ENCODE data around the gene ACTN3. TPM values are rescaled to one million over a fixed set of nuclear protein-coding genes. Genes with fewer than 3 reads are reported as not detected.

ACTN3 gene
- polyA plus RNA-seq, 4 donors: 0.01 to 0.19 TPM; not detected in 2

DNA sequence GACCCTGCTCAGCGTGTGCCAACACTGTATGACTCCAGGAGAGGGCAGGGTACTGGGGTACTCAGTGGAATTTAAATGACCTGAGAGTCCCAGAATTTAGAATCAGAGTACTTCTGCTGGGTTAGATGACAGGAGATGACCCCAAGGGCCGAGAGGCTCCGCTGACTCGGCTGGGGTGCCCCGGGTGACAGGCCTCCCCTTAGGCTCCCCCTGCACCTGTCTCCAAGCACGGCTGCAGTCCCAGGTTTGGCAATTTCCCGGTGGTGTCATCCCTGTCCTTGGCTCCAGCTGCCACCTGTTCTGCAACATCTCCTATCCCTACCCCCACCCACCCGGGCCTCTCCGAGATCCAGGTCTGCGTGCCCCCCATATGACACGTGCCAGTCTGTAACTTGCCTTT, 1.3 kb downstream of the ACTN3 start:
- peaks cover 0 to 13% (median 0%) of the 10 kb centered on the region in 3 donors for H3K27me3 ChIP-seq (ENCODE audit: control insufficient read depth in 3 of 3, insufficient read depth in 3 of 3, low read length in 3 of 3)
- H3K4me1 ChIP-seq (ENCODE audit: control insufficient read depth in 3 of 3, insufficient read depth in 2 of 3, low read depth in 1 of 3, low read length in 2 of 3): peaks cover 0 to 16% (median 0%) of the 10 kb centered on the region in 3 donors
- H3K36me3 ChIP-seq (ENCODE audit: control insufficient read depth in 3 of 3, insufficient read depth in 2 of 3, low read depth in 1 of 3, low read length in 3 of 3): peaks cover 0 to 7% (median 0%) of the 10 kb centered on the region in 3 donors
- no peak overlapping the region for H3K27ac ChIP-seq (ENCODE audit: low read depth in 1 of 3, low read length in 2 of 3)
- H3K4me3 ChIP-seq (ENCODE audit: low read depth in 1 of 3, low read length in 3 of 3): no peak overlapping the region
- no peak for DNase-seq
- H3K9me3 ChIP-seq (ENCODE audit: control insufficient read depth in 2 of 2, insufficient read depth in 1 of 2, low read depth in 1 of 2, low read length in 1 of 2): no peaks in the 10 kb centered on the region
- 14 to 47% (median 18%) methylated on average over 11 of the region's 11 CpGs for WGBS, 3 donors
- no peak for FAIRE-seq

DNA sequence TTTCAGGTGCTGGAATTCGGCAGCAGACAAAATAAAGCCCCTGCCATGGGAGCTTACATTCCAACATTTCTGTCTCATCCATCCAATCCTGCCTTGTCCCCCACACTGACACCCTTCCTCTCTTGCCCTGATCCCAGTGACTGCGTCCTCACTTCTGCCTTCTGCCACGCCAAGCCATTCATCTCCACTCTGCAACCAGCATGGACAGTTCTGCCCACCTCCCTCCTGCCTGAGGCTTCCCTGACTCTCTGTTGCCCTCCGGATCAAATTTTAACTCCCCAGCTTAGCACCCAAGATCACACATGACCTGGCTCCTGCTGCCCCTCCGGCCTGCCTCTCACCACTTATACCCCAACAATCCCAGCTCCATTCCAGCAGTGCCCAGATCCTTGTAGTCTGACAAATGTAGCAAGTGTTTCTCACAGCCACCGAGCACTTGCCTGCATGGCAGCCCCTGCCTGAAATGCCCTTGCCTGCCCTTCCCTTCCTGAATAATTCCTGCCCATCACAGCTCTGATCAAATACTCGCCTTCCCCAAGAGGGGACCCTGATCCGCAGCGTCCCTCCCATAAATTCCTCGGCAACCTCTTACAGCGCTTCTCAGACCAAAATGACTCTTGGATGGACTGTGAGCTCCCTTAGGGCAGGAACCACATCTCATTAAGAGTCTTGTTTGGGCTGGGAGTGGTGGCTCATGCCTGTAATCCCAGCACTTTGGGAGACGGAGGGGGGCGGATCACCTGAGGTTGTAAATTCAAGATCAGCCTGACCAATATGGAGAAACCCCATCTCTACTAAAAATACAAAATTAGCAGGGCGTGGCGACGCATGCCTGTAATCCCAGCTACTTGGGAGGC, 2.3 kb downstream of the ACTN3 start:
- no peak for FAIRE-seq
- 43 to 52% (median 49%) methylated on average over 16 of the region's 16 CpGs for WGBS, 3 donors

DNA sequence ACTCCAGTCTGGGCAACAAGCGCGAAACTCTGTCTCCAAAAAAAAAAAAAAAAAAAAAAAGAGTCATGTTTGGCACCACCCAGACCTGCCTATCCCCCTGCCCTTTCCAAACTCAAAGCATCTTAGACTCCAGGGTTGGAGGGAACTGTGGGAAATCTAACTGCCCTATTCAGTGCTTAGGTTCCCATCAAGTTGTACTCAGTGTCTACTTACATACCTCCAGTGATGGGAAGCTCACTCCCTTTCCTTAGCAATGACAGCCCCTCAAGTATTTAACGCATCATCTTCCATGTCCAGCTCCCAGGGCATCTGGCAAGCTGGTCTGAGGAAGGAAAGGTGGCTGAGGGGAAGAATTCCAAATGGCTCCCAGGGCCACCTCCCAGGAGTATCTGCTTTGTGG, 3.0 kb downstream of the ACTN3 start:
- Histone ChIP-seq H3K27ac (ENCODE audit: low read depth in 1 of 3, low read length in 2 of 3) (no peak overlapping the region), H3K4me3 (ENCODE audit: low read depth in 1 of 3, low read length in 3 of 3) (no peak overlapping the region), H3K27me3 (ENCODE audit: control insufficient read depth in 3 of 3, insufficient read depth in 3 of 3, low read length in 3 of 3) (peaks cover 0 to 13% (median 0%) of the 10 kb centered on the region in 3 donors), H3K36me3 (ENCODE audit: control insufficient read depth in 3 of 3, insufficient read depth in 2 of 3, low read depth in 1 of 3, low read length in 3 of 3) (peaks cover 0 to 2% (median 0%) of the 10 kb centered on the region in 3 donors), H3K9me3 (ENCODE audit: control insufficient read depth in 2 of 2, insufficient read depth in 1 of 2, low read depth in 1 of 2, low read length in 1 of 2) (no peaks in the 10 kb centered on the region), H3K4me1 (ENCODE audit: control insufficient read depth in 3 of 3, insufficient read depth in 2 of 3, low read depth in 1 of 3, low read length in 2 of 3) (peaks cover 0 to 16% (median 0%) of the 10 kb centered on the region in 3 donors)
- 76 to 94% (median 86%) methylated on average over 3 of the region's 3 CpGs for WGBS, 3 donors
- DNase-seq (no peak), FAIRE-seq (no peak)

More for the DNA sequence above, 2.3 kb downstream of the ACTN3 start:
- peaks cover 0 to 2% (median 0%) of the 10 kb centered on the region in 3 donors for H3K36me3 ChIP-seq (ENCODE audit: control insufficient read depth in 3 of 3, insufficient read depth in 2 of 3, low read depth in 1 of 3, low read length in 3 of 3)
- DNase-seq: no peak
- no peak overlapping the region for H3K4me3 ChIP-seq (ENCODE audit: low read depth in 1 of 3, low read length in 3 of 3)
- H3K9me3 ChIP-seq (ENCODE audit: control insufficient read depth in 2 of 2, insufficient read depth in 1 of 2, low read depth in 1 of 2, low read length in 1 of 2): no peaks in the 10 kb centered on the region
- peaks cover 0 to 16% (median 0%) of the 10 kb centered on the region in 3 donors for H3K4me1 ChIP-seq (ENCODE audit: control insufficient read depth in 3 of 3, insufficient read depth in 2 of 3, low read depth in 1 of 3, low read length in 2 of 3)
- peaks cover 0 to 13% (median 0%) of the 10 kb centered on the region in 3 donors for H3K27me3 ChIP-seq (ENCODE audit: control insufficient read depth in 3 of 3, insufficient read depth in 3 of 3, low read length in 3 of 3)
- no peak overlapping the region for H3K27ac ChIP-seq (ENCODE audit: low read depth in 1 of 3, low read length in 2 of 3)

GRCh38 chr11:66550887-66551286, 4.2 kb downstream of the ACTN3 start:
- Histone ChIP-seq H3K4me3 (ENCODE audit: low read depth in 1 of 3, low read length in 3 of 3) (no peak overlapping the region), H3K27ac (ENCODE audit: low read depth in 1 of 3, low read length in 2 of 3) (no peak overlapping the region), H3K4me1 (ENCODE audit: control insufficient read depth in 3 of 3, insufficient read depth in 2 of 3, low read depth in 1 of 3, low read length in 2 of 3) (peaks cover 0 to 10% (median 0%) of the 10 kb centered on the region in 3 donors), H3K9me3 (ENCODE audit: control insufficient read depth in 2 of 2, insufficient read depth in 1 of 2, low read depth in 1 of 2, low read length in 1 of 2) (no peaks in the 10 kb centered on the region), H3K27me3 (ENCODE audit: control insufficient read depth in 3 of 3, insufficient read depth in 3 of 3, low read length in 3 of 3) (peaks cover 0 to 16% (median 0%) of the 10 kb centered on the region in 3 donors), H3K36me3 (ENCODE audit: control insufficient read depth in 3 of 3, insufficient read depth in 2 of 3, low read depth in 1 of 3, low read length in 3 of 3) (peaks cover 0 to 2% (median 0%) of the 10 kb centered on the region in 3 donors)
- DNase-seq (no peak), FAIRE-seq (no peak)
- WGBS, 3 donors: 71 to 85% (median 83%) methylated on average over 4 of the region's 4 CpGs

- peaks cover 0 to 2% (median 0%) of the 10 kb centered on the region in 3 donors for H3K36me3 ChIP-seq (ENCODE audit: control insufficient read depth in 3 of 3, insufficient read depth in 2 of 3, low read depth in 1 of 3, low read length in 3 of 3)
- H3K27me3 ChIP-seq (ENCODE audit: control insufficient read depth in 3 of 3, insufficient read depth in 3 of 3, low read length in 3 of 3): peaks cover 0 to 30% (median 6%) of the 10 kb centered on the region in 3 donors
- no peak for DNase-seq
- peaks cover 0 to 6% (median 6%) of the 10 kb centered on the region in 3 donors for H3K4me1 ChIP-seq (ENCODE audit: control insufficient read depth in 3 of 3, insufficient read depth in 2 of 3, low read depth in 1 of 3, low read length in 2 of 3)
- 64 to 73% (median 73%) methylated on average over 5 of the region's 5 CpGs for WGBS, 3 donors
- no peak for FAIRE-seq
- H3K4me3 ChIP-seq (ENCODE audit: low read depth in 1 of 3, low read length in 3 of 3): no peak overlapping the region
- no peak overlapping the region for H3K27ac ChIP-seq (ENCODE audit: low read depth in 1 of 3, low read length in 2 of 3)
- H3K9me3 ChIP-seq (ENCODE audit: control insufficient read depth in 2 of 2, insufficient read depth in 1 of 2, low read depth in 1 of 2, low read length in 1 of 2): no peaks in the 10 kb centered on the region
These were observed 7.9 kb downstream of the ACTN3 start for GRCh38 chr11:66554602-66555001.

DNA sequence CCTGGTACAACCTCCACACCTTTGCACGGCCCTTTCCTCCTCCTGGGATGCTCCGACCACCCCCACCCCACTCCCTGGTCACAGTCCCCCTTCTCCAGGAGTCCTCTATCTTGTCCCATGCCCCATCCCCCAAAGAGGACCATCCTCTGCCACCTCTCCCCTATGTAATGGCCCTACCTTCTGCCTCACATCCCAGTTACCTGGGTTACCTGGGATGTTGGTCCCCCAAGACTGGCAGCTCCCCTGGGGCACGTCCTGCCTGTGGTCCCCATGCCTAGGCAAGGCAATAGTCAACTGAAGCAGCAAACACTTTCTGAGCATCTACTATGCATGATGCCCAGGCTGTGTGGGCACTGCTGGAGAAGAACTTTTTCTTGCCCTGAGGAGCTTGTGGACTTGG, 8.7 kb downstream of the ACTN3 start:
- DNase-seq (no peak), FAIRE-seq (no peak)
- H3K9me3 ChIP-seq (ENCODE audit: control insufficient read depth in 2 of 2, insufficient read depth in 1 of 2, low read depth in 1 of 2, low read length in 1 of 2): no peaks in the 10 kb centered on the region
- no peak overlapping the region for H3K4me3 ChIP-seq (ENCODE audit: low read depth in 1 of 3, low read length in 3 of 3)
- 42 to 60% (median 57%) methylated on average over 3 of the region's 3 CpGs for WGBS, 3 donors
- H3K36me3 ChIP-seq (ENCODE audit: control insufficient read depth in 3 of 3, insufficient read depth in 2 of 3, low read depth in 1 of 3, low read length in 3 of 3): peaks cover 0 to 2% (median 0%) of the 10 kb centered on the region in 3 donors
- no peak overlapping the region for H3K27ac ChIP-seq (ENCODE audit: low read depth in 1 of 3, low read length in 2 of 3)
- H3K4me1 ChIP-seq (ENCODE audit: control insufficient read depth in 3 of 3, insufficient read depth in 2 of 3, low read depth in 1 of 3, low read length in 2 of 3): peaks cover 0 to 6% (median 6%) of the 10 kb centered on the region in 3 donors
- peaks cover 0 to 32% (median 6%) of the 10 kb centered on the region in 3 donors for H3K27me3 ChIP-seq (ENCODE audit: control insufficient read depth in 3 of 3, insufficient read depth in 3 of 3, low read length in 3 of 3)

DNA sequence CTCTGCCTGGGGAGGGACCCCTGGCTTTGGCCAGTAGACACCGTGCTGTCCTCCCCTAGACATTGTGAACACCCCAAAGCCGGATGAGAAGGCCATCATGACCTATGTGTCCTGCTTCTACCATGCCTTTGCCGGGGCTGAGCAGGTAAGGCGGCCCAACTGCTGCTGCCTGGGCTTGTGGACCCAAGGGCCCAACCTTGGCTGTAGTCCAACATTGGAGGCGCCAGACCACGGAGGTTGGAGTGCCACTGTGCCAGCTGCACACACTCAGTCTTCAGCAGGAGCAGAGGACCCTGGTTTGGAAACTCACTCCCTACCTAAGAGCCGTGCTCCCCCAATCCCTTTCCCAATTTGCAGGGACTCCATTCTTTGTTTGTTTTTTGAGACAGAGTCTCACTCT, 9.4 kb downstream of the ACTN3 start:
- no peak for FAIRE-seq
- no peak for DNase-seq

GRCh38 chr11:66557733-66558326, 11.1 kb downstream of the ACTN3 start:
- DNase-seq: no peak

More for the DNA sequence above, 9.4 kb downstream of the ACTN3 start:
- H3K9me3 ChIP-seq (ENCODE audit: control insufficient read depth in 2 of 2, insufficient read depth in 1 of 2, low read depth in 1 of 2, low read length in 1 of 2): no peaks in the 10 kb centered on the region
- no peak overlapping the region for H3K4me3 ChIP-seq (ENCODE audit: low read depth in 1 of 3, low read length in 3 of 3)
- WGBS, 3 donors: 68 to 84% (median 75%) methylated on average over 7 of the region's 7 CpGs
- no peak overlapping the region for H3K27ac ChIP-seq (ENCODE audit: low read depth in 1 of 3, low read length in 2 of 3)
- H3K36me3 ChIP-seq (ENCODE audit: control insufficient read depth in 3 of 3, insufficient read depth in 2 of 3, low read depth in 1 of 3, low read length in 3 of 3): peaks cover 0 to 2% (median 0%) of the 10 kb centered on the region in 3 donors
- peaks cover 0 to 6% (median 6%) of the 10 kb centered on the region in 3 donors for H3K4me1 ChIP-seq (ENCODE audit: control insufficient read depth in 3 of 3, insufficient read depth in 2 of 3, low read depth in 1 of 3, low read length in 2 of 3)
- H3K27me3 ChIP-seq (ENCODE audit: control insufficient read depth in 3 of 3, insufficient read depth in 3 of 3, low read length in 3 of 3): peaks cover 0 to 35% (median 6%) of the 10 kb centered on the region in 3 donors

More at GRCh38 chr11:66557733-66558326, 11.1 kb downstream of the ACTN3 start:
- no peak for FAIRE-seq
- H3K4me1 ChIP-seq (ENCODE audit: control insufficient read depth in 3 of 3, insufficient read depth in 2 of 3, low read depth in 1 of 3, low read length in 2 of 3): peaks cover 0 to 6% (median 6%) of the 10 kb centered on the region in 3 donors
- peaks cover 0 to 35% (median 6%) of the 10 kb centered on the region in 3 donors for H3K27me3 ChIP-seq (ENCODE audit: control insufficient read depth in 3 of 3, insufficient read depth in 3 of 3, low read length in 3 of 3)
- H3K9me3 ChIP-seq (ENCODE audit: control insufficient read depth in 2 of 2, insufficient read depth in 1 of 2, low read depth in 1 of 2, low read length in 1 of 2): no peaks in the 10 kb centered on the region
- 89 to 91% (median 89%) methylated on average over 24 of the region's 24 CpGs for WGBS, 3 donors
- H3K27ac ChIP-seq (ENCODE audit: low read depth in 1 of 3, low read length in 2 of 3): no peak overlapping the region
- no peak overlapping the region for H3K4me3 ChIP-seq (ENCODE audit: low read depth in 1 of 3, low read length in 3 of 3)
- H3K36me3 ChIP-seq (ENCODE audit: control insufficient read depth in 3 of 3, insufficient read depth in 2 of 3, low read depth in 1 of 3, low read length in 3 of 3): no peaks in the 10 kb centered on the region

Measured in small intestine (tissue), 7 donors.